UCSD-AML1 (cell line): ENCODE measurements around the gene DPP4.
"Not testable (repeated sequence)": the region's sequence is repeated elsewhere in the genome, so short reads cannot be mapped to it uniquely, and the experiment has no call there.

Source experiments
- DNase-seq: peaks from one replicate; lab custom pipeline; 2025; ENCODE audit not compliant: unreplicated experiment; lab: John Stamatoyannopoulos, UW

DPP4 gene

DNA sequence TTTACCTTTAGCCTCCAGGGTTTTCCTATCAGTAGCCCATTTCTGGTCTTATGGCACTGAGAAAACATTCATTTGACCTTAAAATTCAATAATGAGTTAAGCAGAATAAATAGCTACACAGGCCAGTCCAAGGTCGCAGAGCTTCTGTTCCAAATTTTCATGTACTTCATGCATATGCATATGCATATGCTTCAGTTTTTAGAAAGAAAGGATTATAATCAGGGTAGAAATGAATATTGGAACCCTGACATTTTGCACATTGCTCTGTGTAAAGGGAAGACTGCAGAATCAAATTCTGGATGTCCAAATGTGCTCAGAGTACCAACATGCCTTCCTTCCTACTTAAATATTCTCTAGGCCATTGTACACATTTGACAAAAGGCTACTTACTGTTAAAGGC, 104.9 kb downstream of the DPP4 start:
- DNase-seq: no peak

DNA sequence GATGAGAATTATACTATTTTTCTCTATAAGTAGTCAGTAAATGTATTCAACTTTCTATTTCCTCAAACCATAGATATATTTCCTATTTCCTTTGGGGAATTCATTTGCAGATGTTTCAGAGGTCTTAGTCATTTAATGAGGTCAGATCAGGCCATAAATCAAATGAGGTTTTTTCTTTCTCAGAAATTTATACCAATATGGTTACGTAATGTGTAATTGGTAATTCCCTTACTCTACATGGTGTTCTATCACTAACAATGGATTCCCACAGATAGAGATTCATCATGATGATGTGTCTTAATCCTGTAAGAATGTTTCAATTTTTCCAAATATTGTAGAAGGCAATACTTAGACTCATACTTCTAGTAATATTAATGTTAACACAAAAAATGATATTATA, 108.0 kb downstream of the DPP4 start:
- no peak for DNase-seq

DNA sequence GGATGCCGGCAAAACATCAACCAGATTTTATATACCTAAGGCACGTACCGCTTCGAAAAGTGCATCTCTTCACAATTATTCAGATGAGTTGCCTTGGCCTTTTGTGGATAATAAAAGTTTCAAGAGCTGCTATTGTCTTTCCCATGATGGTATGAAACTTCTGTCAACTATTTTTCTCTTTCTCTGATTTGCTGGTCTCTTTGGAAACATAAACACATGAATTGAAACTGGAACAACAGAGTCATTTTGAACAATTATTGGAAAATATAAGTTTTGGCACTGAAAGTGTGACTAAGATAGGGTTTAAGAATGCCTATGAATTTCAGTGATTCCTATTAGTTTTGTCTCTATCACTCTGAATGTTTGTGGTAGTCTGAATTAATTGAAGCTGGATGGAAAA, 109.9 kb downstream of the DPP4 start:
- no peak for DNase-seq

DNA sequence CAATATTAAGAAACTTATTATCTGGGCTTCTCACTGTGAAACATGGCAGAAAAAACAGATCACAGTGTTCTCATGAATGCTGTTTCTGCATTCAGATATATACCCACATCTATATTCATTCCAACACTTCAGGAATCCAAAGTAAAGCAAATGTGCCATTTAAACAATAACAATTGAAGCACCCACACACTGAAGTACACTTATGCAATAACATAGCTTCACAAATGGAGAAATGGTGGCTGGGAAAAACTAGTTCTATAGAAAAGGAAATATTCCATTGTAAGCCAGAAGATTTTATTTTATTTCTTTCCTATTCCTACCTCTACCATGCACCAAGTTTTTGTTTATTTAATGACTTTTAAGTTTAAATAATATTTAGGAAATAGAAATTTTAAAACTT, 111.9 kb downstream of the DPP4 start:
- DNase-seq: no peak

DNA sequence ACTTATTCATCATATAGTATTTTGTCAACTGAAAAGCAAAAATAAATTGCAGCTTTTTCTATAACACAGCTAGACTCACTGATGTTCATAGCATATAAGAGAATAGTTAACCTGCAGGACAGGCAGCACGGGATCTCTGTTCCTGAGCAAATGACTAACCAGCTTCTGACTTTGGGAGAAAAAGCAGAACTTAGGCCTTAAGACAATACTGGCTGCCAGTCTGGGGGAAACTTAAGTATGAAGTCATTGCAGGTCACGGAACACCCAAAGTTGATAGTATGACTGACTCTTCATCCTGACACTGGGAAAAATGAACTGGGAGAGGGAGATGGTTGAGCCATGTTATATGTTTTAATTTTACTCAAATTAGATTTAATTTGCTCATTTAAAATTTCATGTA, 113.0 kb downstream of the DPP4 start:
- no peak for DNase-seq

DNA sequence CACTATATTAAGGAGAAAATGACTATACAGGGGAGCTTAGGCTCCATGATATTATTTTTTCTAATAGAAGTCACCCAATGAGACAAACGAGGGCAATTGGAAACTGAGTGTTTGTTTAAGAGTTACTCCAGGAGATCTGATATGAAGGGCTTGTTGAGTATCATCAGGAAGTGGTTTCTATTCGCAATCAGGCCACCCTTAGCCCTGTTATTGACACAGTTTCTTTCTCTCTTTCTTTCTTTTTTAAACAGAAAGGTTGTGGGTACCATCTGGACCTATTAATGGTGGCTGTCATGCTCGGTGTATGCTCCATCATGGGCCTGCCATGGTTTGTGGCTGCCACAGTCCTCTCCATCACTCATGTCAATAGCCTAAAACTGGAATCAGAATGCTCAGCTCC, 117.3 kb downstream of the DPP4 start:
- DNase-seq: no peak

DNA sequence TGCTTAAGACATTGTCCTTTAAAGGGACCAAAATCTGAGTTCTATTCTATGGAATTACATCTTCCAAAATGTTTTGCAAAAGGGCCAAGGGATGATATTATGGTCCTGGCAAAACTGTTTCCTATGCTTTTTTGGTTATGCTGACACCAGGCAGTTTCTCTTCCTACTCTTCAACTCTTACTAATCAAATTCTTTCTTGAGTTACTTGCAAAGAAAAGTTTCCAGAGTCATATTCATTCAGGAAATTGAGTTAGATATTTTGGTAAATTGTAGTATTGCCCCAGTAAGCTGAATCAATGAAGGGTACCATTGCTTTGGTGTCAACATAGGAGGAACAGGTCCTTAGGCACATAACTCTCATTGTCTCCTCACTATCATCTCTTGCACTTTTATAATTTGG, 118.8 kb downstream of the DPP4 start:
- DNase-seq: no peak

DNA sequence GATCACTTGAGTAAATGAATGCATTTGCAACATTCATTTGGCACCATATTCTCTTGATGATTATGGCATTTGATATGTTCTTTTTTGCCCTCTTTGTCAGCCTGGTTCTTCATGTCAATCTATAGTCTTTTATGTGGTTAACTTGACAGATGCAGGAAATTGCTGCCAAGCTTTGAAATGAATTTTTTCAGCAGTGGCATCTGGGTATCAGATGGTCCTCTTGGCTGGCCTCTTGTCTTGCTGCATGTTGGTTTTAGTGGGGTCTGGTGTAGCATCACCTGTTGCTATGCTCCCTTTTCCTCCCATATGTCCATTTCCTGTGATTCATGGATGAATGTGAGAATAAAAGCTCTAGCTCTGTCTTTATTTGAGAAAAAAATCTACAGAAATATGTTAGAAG, 119.9 kb downstream of the DPP4 start:
- no peak for DNase-seq

DNA sequence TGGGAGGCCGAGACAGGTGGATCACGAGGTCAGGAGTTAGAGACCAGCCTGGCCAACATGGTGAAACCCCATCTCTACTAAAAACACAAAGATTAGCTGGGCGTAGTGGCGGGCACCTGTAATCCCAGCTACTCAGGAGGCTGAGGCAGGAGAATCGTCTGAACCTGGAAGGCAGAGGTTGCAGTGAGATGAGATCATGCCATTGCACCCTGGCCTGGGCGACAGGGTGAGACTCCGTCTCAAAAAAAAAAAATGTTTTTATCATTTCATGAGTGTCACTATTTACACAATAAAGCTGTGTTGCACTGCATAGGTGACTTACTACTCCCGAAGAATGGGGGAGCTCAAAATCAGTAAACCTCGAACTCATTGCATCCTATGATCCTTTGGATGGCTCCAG, 120.6 kb downstream of the DPP4 start:
- DNase-seq: not testable (repeated sequence)

DNA sequence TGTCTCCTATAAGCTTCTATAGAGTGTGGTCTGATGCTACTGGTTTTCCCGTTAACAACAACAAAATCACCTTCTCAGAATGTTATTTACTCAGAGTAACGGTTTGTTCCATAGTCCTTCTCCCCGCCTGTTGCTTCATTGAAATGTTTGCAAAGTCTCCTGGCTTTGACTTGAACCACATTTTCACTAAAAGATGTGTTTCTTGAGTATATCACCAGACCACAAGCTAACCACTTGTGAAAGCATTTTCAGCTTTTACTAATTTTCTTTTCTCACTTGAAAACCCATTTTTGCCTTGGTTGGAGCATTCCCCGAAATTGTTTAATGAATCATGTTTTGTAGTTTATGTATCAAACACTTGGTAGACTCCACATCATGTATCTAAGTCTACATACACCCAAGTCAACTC, 121.2 kb downstream of the DPP4 start:
- DNase-seq: no peak

DNA sequence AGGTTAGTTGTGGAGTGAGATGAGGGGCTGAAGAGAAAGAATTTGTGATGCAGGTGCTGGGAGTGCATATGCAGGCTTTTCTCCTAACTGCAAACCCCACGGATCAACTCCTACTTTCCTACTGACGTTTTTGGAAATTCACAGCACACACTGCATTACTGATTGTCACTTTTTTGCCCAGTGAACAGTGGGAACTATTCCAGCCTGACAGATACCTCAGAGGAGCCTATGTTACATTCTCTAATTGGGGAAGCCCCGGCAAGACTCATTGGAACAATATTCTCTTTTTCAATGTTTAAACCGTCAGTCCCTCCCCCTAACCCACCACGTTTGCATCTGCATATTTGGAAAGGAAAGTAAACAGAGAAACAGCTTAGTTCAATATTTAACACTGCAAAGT, 126.2 kb downstream of the DPP4 start:
- no peak for DNase-seq

DNA sequence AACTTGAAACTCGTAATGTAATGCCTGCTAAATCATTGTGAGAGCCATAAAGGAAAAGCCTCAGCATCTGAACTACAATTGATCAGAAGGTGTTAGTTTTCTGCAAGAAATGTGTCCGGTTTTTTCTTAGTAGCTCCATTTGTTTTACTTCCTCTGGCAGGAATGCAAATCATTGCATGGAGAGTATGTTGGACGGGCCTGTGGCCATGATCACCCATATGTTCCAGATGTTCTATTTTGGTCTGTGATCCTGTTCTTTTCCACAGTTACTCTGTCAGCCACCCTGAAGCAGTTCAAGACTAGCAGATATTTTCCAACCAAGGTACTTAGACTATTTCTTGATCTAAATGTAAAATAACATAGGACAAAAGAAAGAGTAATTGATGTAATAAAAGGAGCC, 126.6 kb downstream of the DPP4 start:
- DNase-seq: no peak

DNA sequence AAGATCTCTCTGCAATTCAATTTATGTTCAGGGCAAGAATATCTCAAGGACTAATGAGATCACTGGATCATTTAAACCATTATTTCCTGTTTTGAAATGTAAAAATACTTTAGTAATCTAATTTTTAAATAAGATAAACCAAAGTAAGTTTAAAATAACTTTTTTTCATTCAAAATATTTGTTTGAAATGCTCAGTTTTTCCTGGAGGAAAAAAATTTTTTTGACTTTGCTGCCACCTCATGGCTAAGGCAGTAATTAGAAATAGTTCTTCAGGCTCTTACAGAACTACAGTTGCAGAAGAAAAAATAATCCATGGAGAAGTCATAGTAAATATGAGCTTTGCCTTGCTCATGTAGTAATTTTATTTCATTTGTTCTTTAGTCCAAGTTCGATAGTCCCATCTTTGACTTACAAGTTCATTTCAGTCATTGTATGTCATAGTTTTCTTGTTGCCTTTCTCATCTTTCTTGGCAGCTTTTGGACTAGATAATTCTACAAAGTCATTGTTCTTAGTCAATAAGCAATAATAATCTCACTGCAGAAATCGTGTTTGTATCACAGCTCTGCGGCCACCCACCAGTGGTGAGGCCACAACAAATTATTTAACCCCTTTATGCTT, 127.4 kb downstream of the DPP4 start:
- no peak for DNase-seq

DNA sequence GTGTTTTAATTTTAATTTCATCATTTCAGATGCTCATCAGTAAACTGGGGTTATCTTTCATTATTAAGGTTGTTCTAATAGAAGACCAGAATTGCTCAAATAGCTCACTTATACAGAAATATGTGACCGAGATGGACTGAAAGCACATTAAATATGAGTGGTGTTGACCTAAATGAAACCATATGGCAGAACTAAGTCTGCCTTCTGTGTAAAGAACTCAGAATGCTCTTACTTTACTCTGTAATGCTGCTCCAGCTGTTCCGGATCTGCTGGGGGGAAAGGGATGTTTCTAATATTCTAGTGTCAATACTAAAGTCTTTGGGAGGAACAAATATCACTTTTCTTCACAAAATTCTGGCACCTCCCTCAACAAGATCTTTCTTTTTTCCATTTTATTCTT, 131.0 kb downstream of the DPP4 start:
- no peak for DNase-seq
